K562 (cell line): Measurements from ENCODE around the gene NAPA. TPM values are rescaled to one million over a fixed set of nuclear protein-coding genes. Genes with fewer than 3 reads are reported as not detected.

ENCODE experiments used
- BRCA1 ChIP-seq, 2 experiments: fragments of 450-650 bp in 1 of 2; sonication (generic) in 1 of 2; formaldehyde crosslinking in 1 of 2; IDR thresholded peaks; 2 replicates each; pipeline versions ENCODE4 v1.5.0 to v1.6.1; 2017 to 2020; ENCODE audit warnings: mild to moderate bottlenecking in 1 of 2, missing genetic modification reagents in 1 of 2
- CBFA2T2 ChIP-seq: fragments of 450-650 bp; conservative IDR thresholded peaks from 2 replicates; pipeline ENCODE4 v1.6.1; 2017; ENCODE audit warnings: mild to moderate bottlenecking
- EP400 ChIP-seq: fragments of 450-650 bp; IDR thresholded peaks from 2 replicates; pipeline ENCODE4 v1.6.1; 2017; ENCODE audit warnings: antibody characterized with exemption, mild to moderate bottlenecking, moderate library complexity
- HDAC6 ChIP-seq: IDR thresholded peaks from 2 replicates; pipeline ENCODE4 v1.6.1; 2012; ENCODE audit warnings: low read depth, mild to moderate bottlenecking, control low read depth, inconsistent platforms, low read length, moderate library complexity
- KDM5B ChIP-seq: fragments of 200-600 bp; sonication (generic); IDR thresholded peaks from 2 replicates; pipeline ENCODE4 v1.6.1; 2012; ENCODE audit warnings: low read depth, mild to moderate bottlenecking, moderate library complexity, low read length, control low read depth, inconsistent platforms; ENCODE audit not compliant: insufficient replicate concordance
- LCOR ChIP-seq: sonication (generic); formaldehyde crosslinking; IDR thresholded peaks from 2 replicates; pipeline ENCODE4 v1.8.0; 2022; ENCODE audit warnings: mild to moderate bottlenecking, missing genetic modification reagents
- MTA3 ChIP-seq: fragments of 450-650 bp; formaldehyde crosslinking; IDR thresholded peaks from 2 replicates; pipeline ENCODE4 v1.6.1; 2017; ENCODE audit warnings: mild to moderate bottlenecking, borderline replicate concordance
- POLR2A ChIP-seq: fragments of 450-650 bp; conservative IDR thresholded peaks from 2 replicates; pipeline ENCODE4 v1.6.1; 2016
- RBM25 ChIP-seq: fragments of 200-400 bp; formaldehyde crosslinking; IDR thresholded peaks from 2 replicates; pipeline ENCODE4 v1.6.1; 2018; ENCODE audit warnings: low read length, low read depth, moderate library complexity; ENCODE audit not compliant: severe bottlenecking
- SP1 ChIP-seq: sonication (generic); formaldehyde crosslinking; IDR thresholded peaks from 2 replicates; pipeline ENCODE4 v1.8.1; 2022; ENCODE audit warnings: mild to moderate bottlenecking, missing genetic modification reagents
- TOE1 ChIP-seq, 2 experiments: fragments of 450-650 bp in 1 of 2; sonication (generic) in 1 of 2; formaldehyde crosslinking in 1 of 2; IDR thresholded peaks; 2 replicates each; pipeline versions ENCODE4 v1.7.1 to v1.8.0; 2016 to 2022; ENCODE audit warnings: borderline replicate concordance in 2 of 2, mild to moderate bottlenecking in 2 of 2, antibody characterized with exemption in 1 of 2, inconsistent platforms in 1 of 2, low read depth in 1 of 2, missing genetic modification reagents in 1 of 2, moderate library complexity in 1 of 2
- YY1 ChIP-seq, 3 experiments: IDR thresholded peaks; 2 replicates each; pipeline ENCODE4 v1.6.1; 2011; ENCODE audit warnings: low read length in 2 of 3, mild to moderate bottlenecking in 2 of 3, moderate library complexity in 2 of 3, borderline replicate concordance in 1 of 3, control low read depth in 1 of 3, low read depth in 1 of 3; ENCODE audit not compliant: insufficient read depth in 3 of 3, insufficient replicate concordance in 2 of 3, control insufficient read depth in 1 of 3, insufficient read length in 1 of 3; ENCODE audit errors: extremely low read depth in 1 of 3
- ZNF146 ChIP-seq: IDR thresholded peaks from one replicate; pipeline ENCODE4 v1.6.1; 2018; ENCODE audit warnings: missing compliant biosample characterization; ENCODE audit not compliant: unreplicated experiment
- ZNF175 ChIP-seq: fragments of 200-800 bp; sonication (Bioruptor generic); IDR thresholded peaks from 2 replicates; pipeline ENCODE4 v1.6.1; 2016; ENCODE audit warnings: low read depth, mild to moderate bottlenecking, missing genetic modification characterization, missing compliant biosample characterization
- ZZZ3 ChIP-seq: fragments of 450-650 bp; IDR thresholded peaks from 2 replicates; pipeline ENCODE4 v1.6.1; 2016; ENCODE audit warnings: antibody characterized with exemption, mild to moderate bottlenecking, moderate library complexity
- polyA plus RNA-seq, 8 experiments: library from polyadenylated mRNA; depleted of rRNA in 4 of 8; stranded (reverse) in 5 of 8; unstranded in 3 of 8; fragments of >200 nt; fragmentation: Nextera tagmentation in 2 of 8; fragmentation: Illumina TruSeq in 1 of 8; extraction: Ambion mirVana in 2 of 8; extraction: Trizol in 1 of 8; gene quantifications; 2 replicates each; pipeline versions ENCODE4 v1.2.1 to v1.2.3, GENCODE V29; 2011 to 2014; ENCODE audit warnings: inconsistent platforms in 1 of 8, missing spikeins in 1 of 8
- total RNA-seq, 7 experiments: library from RNA; depleted of rRNA in 6 of 7; stranded (reverse); fragments of >200 nt in 6 of 7; fragmentation: Illumina TruSeq in 2 of 7; extraction: Trizol in 2 of 7; gene quantifications; 2 replicates each; pipeline versions ENCODE4 v1.2.1 to v1.2.3, GENCODE V29; 2011 to 2021; ENCODE audit warnings: low replicate concordance in 1 of 7
- TF ChIP-seq, protein P1 (sequence below): fragments of 450-650 bp; IDR thresholded peaks from 2 replicates; pipeline ENCODE4 v1.7.1; 2018; ENCODE audit warnings: mild to moderate bottlenecking, low read depth; ENCODE audit not compliant: partially characterized antibody
- TF ChIP-seq, protein P2 (sequence below): fragments of 450-650 bp; formaldehyde crosslinking; IDR thresholded peaks from 2 replicates; pipeline ENCODE4 v1.4.0; 2020; ENCODE audit warnings: mild to moderate bottlenecking, moderate library complexity
- TF ChIP-seq, protein P3 (sequence below): fragments of 250-450 bp; sonication (Bioruptor Pico); IDR thresholded peaks from 2 replicates; pipeline ENCODE4 v1.5.0; 2021; ENCODE audit warnings: mild to moderate bottlenecking, moderate library complexity

NAPA gene
- total and polyA plus RNA-seq, 9 of the 15 experiments (the other 6 are each of a cell fraction or from before 2014, with no cell fraction given) = 5.4 to 98.6 (median 77.5) TPM

DNA sequence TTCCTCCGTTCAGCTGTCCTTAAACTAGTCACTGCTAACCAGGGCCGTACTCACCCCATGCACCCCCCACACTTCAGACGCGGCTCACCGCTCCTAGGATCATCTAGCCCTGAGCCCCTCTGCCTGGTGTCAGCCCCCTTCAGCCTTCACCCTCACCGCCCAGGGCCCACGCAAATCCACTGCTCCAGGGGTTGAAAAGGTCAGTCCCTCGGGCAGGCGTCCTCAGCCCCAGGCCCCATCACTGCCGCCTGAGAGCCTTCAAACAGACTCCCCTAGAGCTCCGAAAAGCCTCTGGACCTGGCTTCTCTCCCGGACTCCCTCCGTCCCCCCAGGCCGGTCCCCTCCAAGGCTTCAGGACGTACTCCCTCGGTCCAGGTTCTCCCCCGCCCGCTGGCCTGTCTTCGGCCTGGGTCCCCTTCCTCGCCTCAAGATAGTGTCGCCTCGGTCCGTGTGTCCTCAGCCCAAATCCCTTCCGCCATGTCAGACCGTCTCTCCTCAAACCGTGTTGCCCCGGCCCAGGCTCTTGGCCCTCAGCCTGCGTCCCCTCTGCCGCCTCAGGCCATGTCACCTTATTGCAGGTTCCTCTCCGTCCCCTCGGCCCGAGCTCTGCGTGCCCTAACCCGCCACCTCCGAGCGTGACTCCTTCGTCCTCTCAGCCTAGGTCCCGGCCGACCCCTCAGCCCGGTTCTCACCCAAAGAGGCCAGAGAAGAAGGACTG, 553 bp downstream of the NAPA start (continued):
- peak in 1 of 3 experiments; percentile 6 for TF ChIP-seq YY1 (IDR thresholded peaks at IDR 0.05; ENCODE audit: borderline replicate concordance in 1 of 3, control insufficient read depth in 1 of 3, extremely low read depth in 1 of 3, insufficient read depth in 3 of 3, insufficient read length in 1 of 3, insufficient replicate concordance in 2 of 3, low read depth in 1 of 3, low read length in 2 of 3)
- TF ChIP-seq, protein P1, sequence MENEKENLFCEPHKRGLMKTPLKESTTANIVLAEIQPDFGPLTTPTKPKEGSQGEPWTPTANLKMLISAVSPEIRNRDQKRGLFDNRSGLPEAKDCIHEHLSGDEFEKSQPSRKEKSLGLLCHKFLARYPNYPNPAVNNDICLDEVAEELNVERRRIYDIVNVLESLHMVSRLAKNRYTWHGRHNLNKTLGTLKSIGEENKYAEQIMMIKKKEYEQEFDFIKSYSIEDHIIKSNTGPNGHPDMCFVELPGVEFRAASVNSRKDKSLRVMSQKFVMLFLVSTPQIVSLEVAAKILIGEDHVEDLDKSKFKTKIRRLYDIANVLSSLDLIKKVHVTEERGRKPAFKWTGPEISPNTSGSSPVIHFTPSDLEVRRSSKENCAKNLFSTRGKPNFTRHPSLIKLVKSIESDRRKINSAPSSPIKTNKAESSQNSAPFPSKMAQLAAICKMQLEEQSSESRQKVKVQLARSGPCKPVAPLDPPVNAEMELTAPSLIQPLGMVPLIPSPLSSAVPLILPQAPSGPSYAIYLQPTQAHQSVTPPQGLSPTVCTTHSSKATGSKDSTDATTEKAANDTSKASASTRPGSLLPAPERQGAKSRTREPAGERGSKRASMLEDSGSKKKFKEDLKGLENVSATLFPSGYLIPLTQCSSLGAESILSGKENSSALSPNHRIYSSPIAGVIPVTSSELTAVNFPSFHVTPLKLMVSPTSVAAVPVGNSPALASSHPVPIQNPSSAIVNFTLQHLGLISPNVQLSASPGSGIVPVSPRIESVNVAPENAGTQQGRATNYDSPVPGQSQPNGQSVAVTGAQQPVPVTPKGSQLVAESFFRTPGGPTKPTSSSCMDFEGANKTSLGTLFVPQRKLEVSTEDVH = no peak
- TF ChIP-seq, protein P2, sequence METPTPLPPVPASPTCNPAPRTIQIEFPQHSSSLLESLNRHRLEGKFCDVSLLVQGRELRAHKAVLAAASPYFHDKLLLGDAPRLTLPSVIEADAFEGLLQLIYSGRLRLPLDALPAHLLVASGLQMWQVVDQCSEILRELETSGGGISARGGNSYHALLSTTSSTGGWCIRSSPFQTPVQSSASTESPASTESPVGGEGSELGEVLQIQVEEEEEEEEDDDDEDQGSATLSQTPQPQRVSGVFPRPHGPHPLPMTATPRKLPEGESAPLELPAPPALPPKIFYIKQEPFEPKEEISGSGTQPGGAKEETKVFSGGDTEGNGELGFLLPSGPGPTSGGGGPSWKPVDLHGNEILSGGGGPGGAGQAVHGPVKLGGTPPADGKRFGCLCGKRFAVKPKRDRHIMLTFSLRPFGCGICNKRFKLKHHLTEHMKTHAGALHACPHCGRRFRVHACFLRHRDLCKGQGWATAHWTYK = no peak
- no peak for TF ChIP-seq ZNF146
- no peak for TF ChIP-seq HDAC6
- TF ChIP-seq POLR2A = no peak
- TF ChIP-seq ZZZ3 = no peak
- TF ChIP-seq, protein P3, sequence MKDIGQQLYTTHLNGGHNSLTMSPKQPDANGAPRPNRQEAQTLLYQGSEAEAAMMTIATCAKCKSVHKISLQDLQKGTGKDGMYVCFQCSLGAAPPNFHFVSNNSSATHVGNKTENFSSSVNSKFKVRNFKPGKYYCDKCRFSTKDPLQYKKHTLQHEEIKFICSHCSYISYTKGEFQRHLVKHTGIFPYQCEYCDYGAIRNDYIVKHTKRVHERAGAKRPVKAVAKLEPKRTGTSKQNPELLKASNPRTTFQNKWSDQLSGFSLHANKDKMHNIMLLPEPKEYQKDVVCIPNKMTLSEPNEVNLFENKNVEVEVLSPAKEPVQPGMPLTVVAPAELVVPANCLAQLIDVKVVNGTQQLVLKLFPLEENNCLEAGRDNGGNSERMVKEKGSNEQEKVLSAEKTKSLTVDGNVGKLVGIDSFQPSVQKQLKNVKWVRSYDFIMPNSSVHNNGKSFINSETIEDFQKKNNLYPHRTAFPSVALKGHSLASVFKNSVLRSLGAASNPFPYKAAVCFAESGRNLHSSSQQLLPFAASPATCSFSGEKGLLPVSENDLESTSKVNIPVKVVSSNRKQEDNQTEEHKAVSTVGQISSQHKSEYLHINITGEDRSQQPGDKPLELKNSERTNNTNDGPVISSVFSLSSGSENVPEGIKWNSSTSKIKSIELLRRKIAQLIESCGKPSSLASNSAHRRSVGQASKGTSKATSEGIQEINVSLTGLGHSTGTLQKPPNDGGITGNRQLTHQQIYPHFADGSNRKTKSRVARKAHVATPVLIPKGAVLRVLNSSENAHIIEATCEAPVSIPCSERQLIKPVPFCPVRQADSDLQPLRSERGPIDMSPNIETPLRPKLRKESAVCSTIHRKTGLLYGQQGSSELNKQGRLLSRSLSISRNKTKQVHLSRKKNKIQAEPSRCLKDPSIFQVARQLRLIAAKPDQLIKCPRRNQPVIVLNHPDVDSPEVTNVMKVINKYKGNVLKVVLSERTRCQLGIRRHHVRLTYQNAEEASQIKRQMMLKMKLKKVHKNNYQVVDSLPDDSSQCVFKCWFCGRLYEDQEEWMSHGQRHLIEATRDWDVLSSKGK (CRISPR knock-in tag) = no peak
- TF ChIP-seq BRCA1 (IDR thresholded peaks at IDR 0.05) = no peak
- TF ChIP-seq BRCA1 (CRISPR knock-in tag; IDR thresholded peaks at IDR 0.05) = peak; percentile 95; the same call in 1 of the 2 replicates
- TF ChIP-seq TOE1 (IDR thresholded peaks at IDR 0.05; ENCODE audit: borderline replicate concordance) = no peak
- 0 out of 2 replicates have a peak, but pooled peaks have one; percentile 58 for TF ChIP-seq TOE1 (CRISPR knock-in tag; IDR thresholded peaks at IDR 0.05; ENCODE audit: borderline replicate concordance, low read depth)
- no peak for TF ChIP-seq MTA3
- TF ChIP-seq KDM5B = no peak
- no peak for TF ChIP-seq CBFA2T2
- no peak for TF ChIP-seq RBM25
- no peak for TF ChIP-seq LCOR (CRISPR knock-in tag)
- TF ChIP-seq SP1 (CRISPR knock-in tag) = no peak
- no peak for TF ChIP-seq EP400
- no peak for TF ChIP-seq ZNF175 (CRISPR knock-in tag)
